GM19455 (cell line): ENCODE data around the gene DENND5B.
"Not testable (repeated sequence)": the region's sequence is repeated elsewhere in the genome, so short reads cannot be mapped to it uniquely, and the experiment has no call there.

Experiments used
- ATAC-seq: cut with Tn5 transposase; IDR thresholded peaks from one replicate; pipeline ENCODE4 v1.9.1; 2021; ENCODE audit not compliant: unreplicated experiment

DENND5B gene

GRCh38 chr12:31560516-31560915 is 30.4 kb downstream of the DENND5B start:
- no peak for ATAC-seq

DNA sequence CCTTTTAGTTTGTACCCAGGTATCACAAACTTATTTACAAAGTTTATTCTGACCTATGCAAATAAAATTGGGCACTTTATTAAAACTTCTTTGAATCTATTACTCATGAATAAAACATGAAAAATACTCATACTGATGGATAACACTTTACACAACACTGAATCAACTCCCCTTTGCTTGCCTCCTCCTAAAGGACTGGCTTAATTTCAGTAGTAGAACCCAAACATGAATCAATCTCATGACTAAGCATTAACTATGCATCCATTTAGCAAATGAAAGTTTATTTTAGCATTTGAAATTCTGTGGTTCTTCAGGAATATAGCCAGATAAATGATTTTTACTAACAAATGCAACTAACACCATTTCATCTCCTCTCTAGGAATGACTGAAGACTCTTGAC is 32.4 kb downstream of the DENND5B start:
- no peak for ATAC-seq

GRCh38 chr12:31557707-31558106 is 33.2 kb downstream of the DENND5B start:
- no peak for ATAC-seq

DNA sequence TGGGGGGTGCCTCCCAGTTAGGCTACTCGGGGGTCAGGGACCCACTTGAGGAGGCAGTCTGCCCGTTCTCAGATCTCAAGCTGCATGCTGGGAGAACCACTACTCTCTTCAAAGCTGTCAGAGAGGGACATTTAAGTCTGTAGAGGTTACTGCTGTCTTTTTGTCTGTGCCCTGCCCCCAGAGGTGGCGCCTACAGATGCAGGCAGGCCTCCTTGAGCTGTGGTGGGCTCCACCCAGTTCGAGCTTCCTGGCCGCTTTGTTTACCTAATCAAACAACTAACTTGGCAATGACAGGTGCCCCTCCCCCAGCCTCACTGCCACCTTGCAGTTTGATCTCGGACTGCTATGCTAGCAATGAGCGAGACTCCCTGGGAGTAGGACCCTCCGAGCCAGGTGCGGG is 35.5 kb downstream of the DENND5B start:
- ATAC-seq, result not testable (repeated sequence)

DNA sequence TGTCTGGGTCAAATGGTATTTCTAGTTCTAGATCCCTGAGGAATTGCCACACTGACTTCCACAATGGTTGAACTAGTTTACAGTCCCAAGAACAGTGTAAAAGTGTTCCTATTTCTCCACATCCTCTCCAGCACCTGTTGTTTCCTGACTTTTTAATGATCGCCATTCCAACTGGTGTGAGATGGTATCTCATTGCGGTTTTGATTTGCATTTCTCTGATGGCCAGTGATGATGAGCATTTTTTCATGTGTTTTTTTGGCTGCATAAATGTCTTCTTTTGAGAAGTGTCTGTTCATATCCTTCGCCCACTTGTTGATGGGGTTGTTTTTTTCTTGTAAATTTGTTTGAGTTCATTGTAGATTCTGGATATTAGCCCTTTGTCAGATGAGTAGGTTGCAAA is 40.3 kb downstream of the DENND5B start:
- not testable (repeated sequence) for ATAC-seq

- ATAC-seq, result no peak
These were observed 54.3 kb downstream of the DENND5B start for GRCh38 chr12:31536672-31537071.

GRCh38 chr12:31533470-31533869 is 57.5 kb downstream of the DENND5B start:
- ATAC-seq, result no peak

DNA sequence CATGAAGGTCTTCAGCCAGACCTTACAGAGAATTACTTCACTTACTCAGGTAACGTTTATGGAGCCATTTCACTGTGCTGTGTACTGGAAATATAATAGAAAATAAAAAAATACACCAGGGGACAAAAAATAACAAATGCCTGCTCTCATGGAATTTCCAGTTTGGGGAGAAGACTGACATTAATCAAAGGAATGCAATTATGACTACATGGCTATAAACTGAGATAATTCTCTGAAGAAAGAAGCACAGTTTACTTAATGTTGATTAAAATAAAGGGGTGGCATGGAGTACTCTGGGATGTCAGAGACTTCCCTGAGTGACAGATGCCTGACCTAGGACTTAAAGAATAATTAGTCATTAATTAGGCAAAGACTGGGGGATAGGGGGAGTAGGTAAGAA is 59.0 kb downstream of the DENND5B start:
- no peak for ATAC-seq

DNA sequence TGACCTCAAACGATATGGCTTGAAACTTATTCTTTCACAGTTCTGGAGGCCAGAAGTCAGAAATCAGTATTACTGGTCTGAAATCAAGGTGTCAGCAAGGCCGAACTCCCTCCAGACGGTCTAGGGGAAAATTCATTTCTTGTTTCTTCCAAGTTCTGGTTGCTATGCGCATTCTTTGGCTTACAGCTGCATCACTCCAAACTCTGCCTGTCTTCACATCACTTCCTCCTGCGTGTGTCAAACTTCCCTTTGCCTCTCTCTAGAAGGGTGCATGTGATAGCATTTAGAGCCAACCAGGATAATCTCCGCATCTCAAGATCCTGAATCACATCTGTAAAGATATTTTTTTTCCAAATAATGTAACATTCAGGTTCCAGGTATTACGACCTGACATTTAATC is 62.8 kb downstream of the DENND5B start:
- no peak for ATAC-seq

DNA sequence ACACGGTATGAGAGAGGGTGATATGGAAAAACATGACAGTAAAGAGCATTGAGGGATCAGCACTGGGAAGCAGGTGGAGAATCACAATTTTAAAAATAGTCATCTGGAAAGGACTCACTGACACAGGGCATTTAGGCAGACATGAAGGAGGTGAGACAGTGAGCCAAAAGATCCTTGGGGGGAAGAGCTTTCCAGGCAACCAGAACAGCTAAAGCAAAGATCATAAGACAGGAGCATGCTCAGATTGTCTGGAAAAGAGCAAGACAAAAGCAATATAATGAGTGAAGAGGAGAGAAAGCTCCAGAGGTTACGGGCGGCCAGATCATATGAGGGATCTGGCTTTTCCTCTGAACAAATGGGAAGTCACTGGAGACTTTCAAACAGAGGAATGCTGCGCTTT is 63.9 kb downstream of the DENND5B start:
- no peak for ATAC-seq

GRCh38 chr12:31526158-31526546 is 64.8 kb downstream of the DENND5B start:
- ATAC-seq, result no peak

DNA sequence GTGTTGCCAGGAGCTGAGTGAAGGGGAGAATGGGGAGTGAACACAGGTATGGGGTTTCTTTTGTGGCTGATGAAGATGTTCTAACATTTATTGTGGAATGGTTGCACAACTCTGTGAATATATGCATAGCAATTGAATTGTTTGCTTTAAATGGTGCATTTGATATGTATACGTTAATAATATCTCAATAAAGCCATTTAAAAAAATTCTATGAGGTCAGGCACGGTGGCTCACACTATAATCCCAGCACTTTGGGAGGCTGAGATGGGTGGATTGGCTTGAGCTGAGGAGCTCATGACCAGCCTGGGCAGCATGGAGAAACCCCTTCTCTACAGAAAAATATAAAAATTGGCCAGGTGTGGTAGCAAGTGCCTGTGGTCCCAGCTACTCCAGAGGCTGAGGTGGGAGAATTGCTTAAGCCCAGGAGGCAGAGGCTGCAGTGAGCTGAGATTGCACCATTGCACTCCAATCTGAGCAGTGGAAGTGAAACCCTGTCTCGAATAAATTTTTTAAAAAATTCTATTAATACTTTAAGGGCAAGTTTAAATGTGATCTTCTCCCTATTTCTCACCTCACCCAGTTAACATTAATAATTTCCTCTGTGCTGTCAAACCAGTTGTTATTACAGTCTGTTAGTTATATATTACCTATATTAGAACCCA is 65.3 kb downstream of the DENND5B start:
- no peak for ATAC-seq

DNA sequence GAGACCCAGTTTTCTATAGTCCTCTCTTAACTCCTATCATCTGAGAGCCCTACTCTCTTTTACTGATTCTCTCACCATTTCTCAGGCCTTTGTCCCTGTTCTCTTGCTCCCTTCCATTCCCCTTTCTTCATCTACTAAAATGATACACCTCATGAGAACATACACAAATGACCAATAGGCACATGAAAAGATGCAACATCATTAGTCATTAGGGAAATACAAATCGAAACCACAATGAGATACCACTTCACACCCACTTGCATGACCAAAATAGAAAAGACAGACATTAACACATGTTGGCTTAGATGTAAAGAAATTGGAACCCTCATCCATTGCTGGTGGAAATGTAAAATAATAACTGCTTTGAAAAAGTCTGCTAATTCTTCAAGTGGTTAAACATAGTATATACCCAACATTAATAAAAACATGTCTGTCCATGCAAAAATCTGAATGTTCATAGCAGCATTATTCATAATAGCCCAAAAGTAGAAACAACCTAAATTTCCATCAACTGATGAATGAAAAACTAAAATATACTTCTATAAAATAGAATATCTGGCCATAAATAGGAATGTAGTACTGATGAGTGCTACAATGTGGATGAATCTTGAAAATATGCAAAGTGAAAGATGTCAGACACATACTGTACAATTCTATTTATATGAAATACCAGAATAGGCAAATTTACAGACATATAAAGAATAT is 66.0 kb downstream of the DENND5B start:
- peak; percentile 78 for ATAC-seq

DNA sequence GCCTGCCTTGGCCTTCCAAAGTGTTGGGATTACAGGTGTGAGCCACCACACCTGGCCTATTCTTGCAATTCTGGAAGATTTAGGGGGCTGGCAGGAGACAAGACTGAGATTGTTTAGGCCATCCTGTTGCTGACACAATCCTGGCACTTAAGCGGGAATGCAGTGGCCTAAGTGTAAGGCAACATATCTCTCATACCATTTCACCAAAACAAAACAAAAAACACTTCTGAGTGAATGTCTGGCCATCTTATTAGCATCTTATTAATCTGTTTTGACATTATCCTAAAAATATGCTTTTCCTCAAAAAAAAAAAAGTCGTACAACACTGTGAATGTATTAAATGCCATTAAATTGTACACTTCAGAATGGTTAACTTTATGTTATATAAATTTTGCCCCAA is 67.6 kb downstream of the DENND5B start:
- no peak for ATAC-seq

GRCh38 chr12:31522607-31523006 is 68.3 kb downstream of the DENND5B start:
- ATAC-seq, result no peak

DNA sequence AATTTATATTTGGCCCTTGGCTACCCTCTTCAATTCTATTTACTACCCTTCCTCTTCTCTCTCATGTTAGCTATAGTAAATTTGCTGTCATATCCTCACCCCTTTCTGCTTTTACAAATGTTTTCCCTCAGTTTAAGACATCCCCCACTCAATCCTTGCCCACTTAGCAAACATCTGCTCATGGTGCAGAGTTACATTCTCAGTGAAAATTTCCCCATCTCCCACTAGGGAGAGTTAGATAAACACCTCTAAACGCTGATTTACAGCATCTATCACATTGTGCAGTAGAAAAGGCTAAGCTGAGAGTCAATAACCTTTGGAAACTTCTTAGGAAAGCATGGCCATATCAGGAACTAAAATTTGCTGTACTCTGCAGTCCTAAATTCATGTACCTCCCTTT is 69.0 kb downstream of the DENND5B start:
- ATAC-seq, result no peak

- no peak for ATAC-seq
These were observed 71.4 kb downstream of the DENND5B start for GRCh38 chr12:31519511-31519910.

DNA sequence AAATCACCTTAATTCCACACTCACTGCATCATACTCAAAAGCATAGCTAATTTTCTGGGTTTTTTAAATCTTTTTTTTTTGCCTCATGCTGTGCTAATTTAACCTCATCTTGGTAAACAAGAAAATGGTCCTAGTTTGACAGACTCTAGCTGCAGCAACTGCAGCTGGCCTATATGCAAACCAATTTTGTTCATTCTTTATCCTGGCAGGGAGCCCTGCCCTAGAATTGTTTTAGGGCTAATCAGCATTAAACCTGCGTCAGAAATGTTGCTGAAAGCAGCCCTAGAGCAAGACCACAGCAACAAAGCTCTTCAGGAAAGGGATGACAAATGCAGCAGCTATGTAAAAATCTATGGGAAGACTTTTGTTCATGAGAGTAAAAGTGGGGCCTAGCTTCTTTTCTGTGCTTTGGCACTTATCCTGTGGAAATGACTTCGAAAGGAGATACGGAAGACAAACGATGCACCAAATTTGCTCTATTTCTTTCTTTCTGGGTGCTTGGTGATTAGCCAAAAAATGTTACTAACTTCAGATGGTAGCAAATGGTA is 72.2 kb downstream of the DENND5B start:
- no peak for ATAC-seq

- ATAC-seq, result no peak
These were observed 72.9 kb downstream of the DENND5B start for GRCh38 chr12:31517994-31518393.

DNA sequence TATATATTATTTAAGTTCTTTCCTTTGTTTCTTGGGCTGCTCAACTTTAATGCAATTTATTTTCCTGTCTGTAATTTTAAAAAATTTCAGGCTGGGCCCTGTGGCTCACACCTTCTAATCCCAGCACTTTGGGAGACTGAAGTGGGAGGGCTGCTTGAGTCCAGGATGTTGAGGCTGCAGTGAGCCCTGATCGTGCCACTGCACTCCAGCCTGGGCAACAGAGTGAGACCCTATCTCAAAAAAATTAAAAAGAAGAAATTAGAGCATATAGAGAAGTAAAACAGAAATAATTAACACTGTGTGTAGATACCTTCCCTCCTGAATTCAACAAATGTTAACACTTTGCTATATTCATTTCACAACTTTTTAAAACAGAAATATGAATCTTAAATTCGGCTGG is 74.2 kb downstream of the DENND5B start:
- ATAC-seq, result no peak

- no peak for ATAC-seq
These were observed 76.0 kb downstream of the DENND5B start for GRCh38 chr12:31514912-31515311.

GRCh38 chr12:31510034-31510433 is 80.9 kb downstream of the DENND5B start:
- no peak for ATAC-seq
